ENCODE results near the gene WDR4. TPM values are rescaled to one million over a fixed set of nuclear protein-coding genes. Genes with fewer than 3 reads are reported as not detected.

WDR4 gene
- total and polyA plus RNA-seq, 10 of the 15 experiments (the other 5 are each of a cell fraction or from before 2014, with no cell fraction given): 2.1 to 45.3 (median 18.7) TPM

DNA sequence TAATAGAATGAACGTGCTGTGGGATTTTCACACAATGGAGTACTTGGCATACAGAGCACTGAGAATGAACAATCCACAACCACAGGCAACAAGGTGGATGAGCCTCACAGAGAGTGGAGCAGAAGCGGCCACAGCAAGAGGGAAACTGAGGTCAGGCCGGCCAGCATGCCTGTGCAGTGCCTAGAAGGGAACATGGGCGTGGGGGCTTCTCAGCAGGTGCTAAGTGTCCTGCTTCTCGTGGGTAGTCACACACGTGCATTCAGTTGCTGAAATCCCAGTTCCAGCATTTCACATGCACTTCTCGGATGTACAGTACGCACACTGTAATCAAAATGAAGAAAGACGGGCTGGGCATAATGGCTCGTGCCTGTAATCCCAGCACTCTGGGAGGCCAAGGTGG lies 33.1 kb downstream of the WDR4 start:
- TF ChIP-seq FOS (IDR thresholded peaks at IDR 0.05; ENCODE audit: borderline replicate concordance, extremely low read depth, insufficient read length) (no peak), ATF7 (IDR thresholded peaks at IDR 0.05; ENCODE audit: low read depth) (no peak)
- TF ChIP-seq, protein P1, sequence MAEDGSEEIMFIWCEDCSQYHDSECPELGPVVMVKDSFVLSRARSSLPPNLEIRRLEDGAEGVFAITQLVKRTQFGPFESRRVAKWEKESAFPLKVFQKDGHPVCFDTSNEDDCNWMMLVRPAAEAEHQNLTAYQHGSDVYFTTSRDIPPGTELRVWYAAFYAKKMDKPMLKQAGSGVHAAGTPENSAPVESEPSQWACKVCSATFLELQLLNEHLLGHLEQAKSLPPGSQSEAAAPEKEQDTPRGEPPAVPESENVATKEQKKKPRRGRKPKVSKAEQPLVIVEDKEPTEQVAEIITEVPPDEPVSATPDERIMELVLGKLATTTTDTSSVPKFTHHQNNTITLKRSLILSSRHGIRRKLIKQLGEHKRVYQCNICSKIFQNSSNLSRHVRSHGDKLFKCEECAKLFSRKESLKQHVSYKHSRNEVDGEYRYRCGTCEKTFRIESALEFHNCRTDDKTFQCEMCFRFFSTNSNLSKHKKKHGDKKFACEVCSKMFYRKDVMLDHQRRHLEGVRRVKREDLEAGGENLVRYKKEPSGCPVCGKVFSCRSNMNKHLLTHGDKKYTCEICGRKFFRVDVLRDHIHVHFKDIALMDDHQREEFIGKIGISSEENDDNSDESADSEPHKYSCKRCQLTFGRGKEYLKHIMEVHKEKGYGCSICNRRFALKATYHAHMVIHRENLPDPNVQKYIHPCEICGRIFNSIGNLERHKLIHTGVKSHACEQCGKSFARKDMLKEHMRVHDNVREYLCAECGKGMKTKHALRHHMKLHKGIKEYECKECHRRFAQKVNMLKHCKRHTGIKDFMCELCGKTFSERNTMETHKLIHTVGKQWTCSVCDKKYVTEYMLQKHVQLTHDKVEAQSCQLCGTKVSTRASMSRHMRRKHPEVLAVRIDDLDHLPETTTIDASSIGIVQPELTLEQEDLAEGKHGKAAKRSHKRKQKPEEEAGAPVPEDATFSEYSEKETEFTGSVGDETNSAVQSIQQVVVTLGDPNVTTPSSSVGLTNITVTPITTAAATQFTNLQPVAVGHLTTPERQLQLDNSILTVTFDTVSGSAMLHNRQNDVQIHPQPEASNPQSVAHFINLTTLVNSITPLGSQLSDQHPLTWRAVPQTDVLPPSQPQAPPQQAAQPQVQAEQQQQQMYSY (CRISPR knock-in tag; IDR thresholded peaks at IDR 0.05): no peak
- Histone ChIP-seq H2AFZ (ENCODE audit: control insufficient read depth, low read depth, low read length) (no peak overlapping the region), H4K20me1 (ENCODE audit: control insufficient read depth, insufficient read depth) (no peaks in the 10 kb centered on the region), H3K9ac (ENCODE audit: control insufficient read depth, insufficient read depth, low read length) (no peak overlapping the region), H3K79me2 (ENCODE audit: control insufficient read depth, insufficient read depth, low read length) (no peaks in the 10 kb centered on the region), H3K9me3 (replicated peaks; ENCODE audit: control insufficient read depth, insufficient read depth, low read length) (no peaks in the 10 kb centered on the region), H3K27me3 (replicated peaks in 1 of 2; ENCODE audit: control insufficient read depth in 2 of 2, insufficient read depth in 2 of 2, low read length in 1 of 2) (no peaks in the 10 kb centered on the region), H3K4me1 (ENCODE audit: control insufficient read depth, insufficient read depth, low read length) (no peaks in the 10 kb centered on the region), H3K4me2 (ENCODE audit: control insufficient read depth, insufficient read depth) (no peak overlapping the region), H3K4me3 (no peak overlapping the region), H3K36me3 (ENCODE audit: control insufficient read depth in 2 of 2, insufficient read depth in 2 of 2, low read length in 1 of 2) (peaks cover 15 to 41% of the 10 kb centered on the region in 2 experiments; a peak in 3 of 4 replicates), H3K27ac (ENCODE audit: control insufficient read depth, insufficient read depth) (no peak overlapping the region)
- intact Hi-C loops (cut with micrococcal nuclease; ENCODE audit: unreplicated experiment) (no loop called here), in situ Hi-C loops (cut with MboI) (no loop called here)
- ChIA-PET SMC1A (ENCODE audit: uncharacterized antibody, unreplicated experiment) (no interaction called here), CTCF (no interaction called here), POLR2A (no interaction called here), RAD21 (ENCODE audit: unreplicated experiment) (no interaction called here)
- no peak for FAIRE-seq
- DNase-seq (ENCODE audit: low read depth, low spot score): no peak
- BruUV-seq (replicated peaks): no TSS peak
- WGBS (ENCODE audit: insufficient coverage, insufficient replicate concordance, low lambda C conversion rate, missing lambda C conversion rate): 94% methylated on average over 10 of the region's 10 CpGs
- no peak for ATAC-seq
